Vagina (tissue), 2 donors: Measurements from ENCODE around the gene ITM2B. TPM values are rescaled to one million over a fixed set of nuclear protein-coding genes. Genes with fewer than 3 reads are reported as not detected.

ENCODE experiments used
- DNase-seq, 2 donors: peaks; one replicate each; pipeline ENCODE4 v3.0.0-alpha.2; 2017; ENCODE audit errors: extremely low spot score in 2 of 2
- H3K27ac ChIP-seq: fragments of 200-600 bp; sonication (generic); one replicate; pipeline ENCODE4 v1.5.1; 2019
- H3K27me3 ChIP-seq: fragments of 200-600 bp; sonication (generic); one replicate; pipeline ENCODE4 v1.5.1; 2019
- H3K36me3 ChIP-seq, 2 donors: fragments of 200-600 bp; sonication (generic); one replicate each; pipeline ENCODE4 v1.5.1; 2017 to 2019
- H3K4me1 ChIP-seq: fragments of 200-600 bp; sonication (generic); one replicate; pipeline ENCODE4 v1.5.1; 2019
- H3K4me3 ChIP-seq, 2 donors: fragments of 200-600 bp; sonication (generic); 1 replicate in 1 of 2; 2 replicates in 1 of 2; pipeline ENCODE4 v1.5.1; 2016 to 2019
- H3K9me3 ChIP-seq: fragments of 200-600 bp; sonication (generic); one replicate; pipeline ENCODE4 v1.5.1; 2019
- POLR2A ChIP-seq, 2 donors: fragments of 450-650 bp; IDR thresholded peaks; one replicate each; pipeline ENCODE4 v1.6.1; 2017; ENCODE audit warnings: antibody characterized with exemption in 2 of 2, mild to moderate bottlenecking in 2 of 2, moderate library complexity in 2 of 2
- POLR2AphosphoS5 ChIP-seq, 2 donors: sonication (generic); formaldehyde crosslinking; IDR thresholded peaks; one replicate each; pipeline ENCODE4 v1.9.0; 2017; ENCODE audit warnings: antibody characterized with exemption in 2 of 2, mild to moderate bottlenecking in 2 of 2, low read depth in 1 of 2; ENCODE audit not compliant: insufficient read depth in 1 of 2
- intact Hi-C: fragments of 100-400 bp; cut with DNase I; formaldehyde crosslinking; loops from one replicate; pipeline ENCODE4 v1.15.1; 2023
- total RNA-seq: library from RNA; depleted of rRNA; stranded (reverse); fragments of >200 nt; gene quantifications from one replicate; pipeline ENCODE4 v1.2.3, GENCODE V29; 2016

ITM2B gene
- total RNA-seq, 1 donor from 2014 or later = 475 TPM

DNA sequence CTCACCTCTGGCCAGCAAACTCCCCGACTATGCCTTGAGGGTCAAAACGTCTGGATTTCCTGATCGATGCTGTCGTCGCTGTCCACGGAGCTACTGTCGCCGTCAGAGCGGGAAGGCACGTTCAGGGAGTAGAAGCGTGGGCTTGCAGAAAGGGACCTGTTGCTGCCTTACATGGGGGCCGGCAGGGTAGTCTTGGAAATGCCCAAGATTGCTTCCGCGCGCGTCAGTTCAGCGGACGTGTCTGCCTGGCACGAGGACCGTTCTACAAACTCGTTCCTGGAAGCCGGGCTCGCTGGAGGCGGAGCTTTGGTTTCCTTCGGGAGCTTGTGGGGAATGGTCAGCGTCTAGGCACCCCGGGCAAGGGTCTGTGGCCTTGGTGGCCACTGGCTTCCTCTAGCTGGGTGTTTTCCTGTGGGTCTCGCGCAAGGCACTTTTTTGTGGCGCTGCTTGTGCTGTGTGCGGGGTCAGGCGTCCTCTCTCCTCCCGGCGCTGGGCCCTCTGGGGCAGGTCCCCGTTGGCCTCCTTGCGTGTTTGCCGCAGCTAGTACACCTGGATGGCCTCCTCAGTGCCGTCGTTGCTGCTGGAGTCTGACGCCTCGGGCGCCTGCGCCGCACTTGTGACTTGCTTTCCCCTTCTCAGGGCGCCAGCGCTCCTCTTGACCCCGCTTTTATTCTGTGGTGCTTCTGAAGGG lies 86.0 kb downstream of the ITM2B start:
- peaks cover 0 to 9% of the 10 kb centered on the region in 2 donors for H3K36me3 ChIP-seq
- peaks cover 8% of the 10 kb centered on the region for H3K9me3 ChIP-seq
- intact Hi-C loops = no loop called here
- peak in 1 of 2 donors; percentile 67 for DNase-seq
- no peak for TF ChIP-seq POLR2A (IDR thresholded peaks at IDR 0.05)
- peak in 1 of 2 donors; percentile 20 for TF ChIP-seq POLR2AphosphoS5 (IDR thresholded peaks at IDR 0.05; ENCODE audit: insufficient read depth in 1 of 2, low read depth in 1 of 2)
- H3K4me3 ChIP-seq = peak overlapping the region; percentile 16 to 28
- peaks cover 6% of the 10 kb centered on the region for H3K4me1 ChIP-seq
- H3K27ac ChIP-seq = no peak overlapping the region
- H3K27me3 ChIP-seq = no peaks in the 10 kb centered on the region

Other genes with a start within 250 kb of the ITM2B start
- 51.1 TPM for gene SUCLA2, start 231.9 kb upstream of the ITM2B start, total RNA-seq
- 9.3 TPM for gene NUDT15, start 195.5 kb upstream of the ITM2B start, total RNA-seq
- 47.1 TPM for gene MED4, start 138.1 kb upstream of the ITM2B start, total RNA-seq
- gene RB1, start 70.5 kb downstream of the ITM2B start, total RNA-seq = 34.4 TPM
- gene LPAR6, start 179.9 kb downstream of the ITM2B start, total RNA-seq = 43.2 TPM